Measurements from ENCODE around the gene CD28.

Gene CD28

GRCh38 chr2:203722411-203722810 is 16.0 kb downstream of the CD28 start:
- no peak overlapping the region for H3K4me2 ChIP-seq (ENCODE audit: low read length)
- H3K4me1 ChIP-seq (ENCODE audit: control insufficient read depth in 1 of 2, insufficient read depth in 2 of 2, low read length in 2 of 2): no peaks in the 10 kb centered on the region
- H3K27me3 ChIP-seq (ENCODE audit: insufficient read depth, low read length): no peaks in the 10 kb centered on the region
- WGBS (ENCODE audit: extremely low coverage, insufficient coverage, insufficient read length): no CpG with 5 or more reads among the region's 2 CpGs
- no peak overlapping the region for H3K4ac ChIP-seq (ENCODE audit: low read depth, low read length)
- H3K9ac ChIP-seq (ENCODE audit: low read length): no peak overlapping the region
- no peak overlapping the region for H4K8ac ChIP-seq (ENCODE audit: low read depth, low read length)
- no peak overlapping the region for H3K27ac ChIP-seq (ENCODE audit: low read depth, low read length)
- H4K12ac ChIP-seq (ENCODE audit: low read depth, low read length): no peak overlapping the region
- no peaks in the 10 kb centered on the region for H3K9me3 ChIP-seq (ENCODE audit: insufficient read depth, low read depth, low read length)
- no peak overlapping the region for H3K18ac ChIP-seq (ENCODE audit: low read length)
- H2BK120ac ChIP-seq (ENCODE audit: insufficient read depth, low read length, poor library complexity): no peak overlapping the region
- H2AK5ac ChIP-seq (ENCODE audit: low read length): no peak overlapping the region
- H4K91ac ChIP-seq (ENCODE audit: low read depth, low read length): no peak overlapping the region
- no peak overlapping the region for H2AFZ ChIP-seq (ENCODE audit: insufficient read depth, low read length, poor library complexity)
- no peaks in the 10 kb centered on the region for H3K79me1 ChIP-seq (ENCODE audit: low read length)
- no peak overlapping the region for H2BK5ac ChIP-seq (ENCODE audit: low read depth, low read length, poor library complexity)
- H3K4me3 ChIP-seq (ENCODE audit: low read depth, low read length): no peak overlapping the region
- no peak overlapping the region for H3K23ac ChIP-seq (ENCODE audit: low read length)
- H3K36me3 ChIP-seq (ENCODE audit: control insufficient read depth in 1 of 2, insufficient read depth in 2 of 2, low read length in 2 of 2): no peaks in the 10 kb centered on the region
- no peak for DNase-seq
- no peak overlapping the region for H2BK12ac ChIP-seq (ENCODE audit: low read length)
- no peaks in the 10 kb centered on the region for H3K79me2 ChIP-seq (ENCODE audit: control insufficient read depth, insufficient read depth, low read length, poor library complexity)
- H3K14ac ChIP-seq (ENCODE audit: low read length): no peak overlapping the region

GRCh38 chr2:203728321-203728720 is 21.9 kb downstream of the CD28 start:
- H3K9me3 ChIP-seq (ENCODE audit: insufficient read depth, low read depth, low read length): no peaks in the 10 kb centered on the region
- H3K79me2 ChIP-seq (ENCODE audit: control insufficient read depth, insufficient read depth, low read length, poor library complexity): no peaks in the 10 kb centered on the region
- H3K14ac ChIP-seq (ENCODE audit: low read length): no peak overlapping the region
- no peak overlapping the region for H2BK120ac ChIP-seq (ENCODE audit: insufficient read depth, low read length, poor library complexity)
- H4K8ac ChIP-seq (ENCODE audit: low read depth, low read length): no peak overlapping the region
- H3K36me3 ChIP-seq (ENCODE audit: control insufficient read depth in 1 of 2, insufficient read depth in 2 of 2, low read length in 2 of 2): no peaks in the 10 kb centered on the region
- DNase-seq: no peak
- H3K79me1 ChIP-seq (ENCODE audit: low read length): no peaks in the 10 kb centered on the region
- no peak overlapping the region for H2BK5ac ChIP-seq (ENCODE audit: low read depth, low read length, poor library complexity)
- no peaks in the 10 kb centered on the region for H3K27me3 ChIP-seq (ENCODE audit: insufficient read depth, low read length)
- H3K4me2 ChIP-seq (ENCODE audit: low read length): no peak overlapping the region
- no peak overlapping the region for H2AK5ac ChIP-seq (ENCODE audit: low read length)
- no peak overlapping the region for H3K9ac ChIP-seq (ENCODE audit: low read length)
- no peak overlapping the region for H3K4ac ChIP-seq (ENCODE audit: low read depth, low read length)
- H3K23ac ChIP-seq (ENCODE audit: low read length): no peak overlapping the region
- no peak overlapping the region for H2BK12ac ChIP-seq (ENCODE audit: low read length)
- no peak overlapping the region for H4K12ac ChIP-seq (ENCODE audit: low read depth, low read length)
- no peak overlapping the region for H3K27ac ChIP-seq (ENCODE audit: low read depth, low read length)
- no peak overlapping the region for H3K4me3 ChIP-seq (ENCODE audit: low read depth, low read length)
- no peak overlapping the region for H2AFZ ChIP-seq (ENCODE audit: insufficient read depth, low read length, poor library complexity)
- H3K4me1 ChIP-seq (ENCODE audit: control insufficient read depth in 1 of 2, insufficient read depth in 2 of 2, low read length in 2 of 2): no peaks in the 10 kb centered on the region
- H3K18ac ChIP-seq (ENCODE audit: low read length): no peak overlapping the region
- H4K91ac ChIP-seq (ENCODE audit: low read depth, low read length): no peak overlapping the region

GRCh38 chr2:203730076-203730729 is 23.8 kb downstream of the CD28 start:
- Histone ChIP-seq H3K14ac (ENCODE audit: low read length) (no peak overlapping the region), H4K91ac (ENCODE audit: low read depth, low read length) (no peak overlapping the region), H3K4ac (ENCODE audit: low read depth, low read length) (no peak overlapping the region), H2BK5ac (ENCODE audit: low read depth, low read length, poor library complexity) (no peak overlapping the region), H3K4me3 (ENCODE audit: low read depth, low read length) (no peak overlapping the region), H3K4me1 (ENCODE audit: control insufficient read depth in 1 of 2, insufficient read depth in 2 of 2, low read length in 2 of 2) (no peaks in the 10 kb centered on the region), H3K23ac (ENCODE audit: low read length) (no peak overlapping the region), H2AK5ac (ENCODE audit: low read length) (no peak overlapping the region), H3K9ac (ENCODE audit: low read length) (no peak overlapping the region), H3K18ac (ENCODE audit: low read length) (no peak overlapping the region), H2BK12ac (ENCODE audit: low read length) (no peak overlapping the region), H4K8ac (ENCODE audit: low read depth, low read length) (no peak overlapping the region), H2AFZ (ENCODE audit: insufficient read depth, low read length, poor library complexity) (no peak overlapping the region), H3K4me2 (ENCODE audit: low read length) (no peak overlapping the region), H3K27ac (ENCODE audit: low read depth, low read length) (no peak overlapping the region), H3K79me1 (ENCODE audit: low read length) (no peaks in the 10 kb centered on the region), H3K36me3 (ENCODE audit: control insufficient read depth in 1 of 2, insufficient read depth in 2 of 2, low read length in 2 of 2) (no peaks in the 10 kb centered on the region), H3K79me2 (ENCODE audit: control insufficient read depth, insufficient read depth, low read length, poor library complexity) (no peaks in the 10 kb centered on the region), H2BK120ac (ENCODE audit: insufficient read depth, low read length, poor library complexity) (no peak overlapping the region), H3K27me3 (ENCODE audit: insufficient read depth, low read length) (no peaks in the 10 kb centered on the region), H4K12ac (ENCODE audit: low read depth, low read length) (no peak overlapping the region), H3K9me3 (ENCODE audit: insufficient read depth, low read depth, low read length) (no peaks in the 10 kb centered on the region)
- DNase-seq: no peak
- WGBS (ENCODE audit: extremely low coverage, insufficient coverage, insufficient read length): no CpG with 5 or more reads among the region's 4 CpGs

GRCh38 chr2:203730883-203731282 is 24.4 kb downstream of the CD28 start:
- H3K79me1 ChIP-seq (ENCODE audit: low read length): no peaks in the 10 kb centered on the region
- H3K27ac ChIP-seq (ENCODE audit: low read depth, low read length): no peak overlapping the region
- H2BK12ac ChIP-seq (ENCODE audit: low read length): no peak overlapping the region
- H2BK120ac ChIP-seq (ENCODE audit: insufficient read depth, low read length, poor library complexity): no peak overlapping the region
- no peak overlapping the region for H2AFZ ChIP-seq (ENCODE audit: insufficient read depth, low read length, poor library complexity)
- no peaks in the 10 kb centered on the region for H3K27me3 ChIP-seq (ENCODE audit: insufficient read depth, low read length)
- H3K36me3 ChIP-seq (ENCODE audit: control insufficient read depth in 1 of 2, insufficient read depth in 2 of 2, low read length in 2 of 2): no peaks in the 10 kb centered on the region
- H3K23ac ChIP-seq (ENCODE audit: low read length): no peak overlapping the region
- H2AK5ac ChIP-seq (ENCODE audit: low read length): no peak overlapping the region
- H3K9ac ChIP-seq (ENCODE audit: low read length): no peak overlapping the region
- no peak overlapping the region for H3K4me2 ChIP-seq (ENCODE audit: low read length)
- H3K79me2 ChIP-seq (ENCODE audit: control insufficient read depth, insufficient read depth, low read length, poor library complexity): no peaks in the 10 kb centered on the region
- H3K4me3 ChIP-seq (ENCODE audit: low read depth, low read length): no peak overlapping the region
- H3K9me3 ChIP-seq (ENCODE audit: insufficient read depth, low read depth, low read length): peaks cover 2% of the 10 kb centered on the region
- no peak overlapping the region for H2BK5ac ChIP-seq (ENCODE audit: low read depth, low read length, poor library complexity)
- H3K4me1 ChIP-seq (ENCODE audit: control insufficient read depth in 1 of 2, insufficient read depth in 2 of 2, low read length in 2 of 2): no peaks in the 10 kb centered on the region
- WGBS (ENCODE audit: extremely low coverage, insufficient coverage, insufficient read length): no CpG with 5 or more reads among the region's 2 CpGs
- H3K4ac ChIP-seq (ENCODE audit: low read depth, low read length): no peak overlapping the region
- no peak overlapping the region for H4K91ac ChIP-seq (ENCODE audit: low read depth, low read length)
- H4K12ac ChIP-seq (ENCODE audit: low read depth, low read length): no peak overlapping the region
- no peak overlapping the region for H3K14ac ChIP-seq (ENCODE audit: low read length)
- H4K8ac ChIP-seq (ENCODE audit: low read depth, low read length): no peak overlapping the region
- no peak overlapping the region for H3K18ac ChIP-seq (ENCODE audit: low read length)
- DNase-seq: peak; percentile 23 to 54

Measured in trophoblast cell (in vitro differentiated cells and primary cell).